Thoracic aorta (tissue), 2 donors: ENCODE data around the gene CACNA2D1. TPM values are rescaled to one million over a fixed set of nuclear protein-coding genes. Genes with fewer than 3 reads are reported as not detected.

Source experiments
- ATAC-seq: fragments of 150-250 bp; one replicate; pipeline ENCODE4 v1.8.0; 2017; ENCODE audit warnings: low read depth; ENCODE audit not compliant: insufficient number of reproducible peaks, low FRiP score
- DNase-seq: peaks from one replicate; pipeline ENCODE4 v3.0.0-alpha.2; 2020; ENCODE audit warnings: low spot score
- H3K27ac ChIP-seq, 2 donors: fragments of 200-600 bp; sonication (generic); 1 replicate in 1 of 2; 2 replicates in 1 of 2; pipeline ENCODE4 v1.5.1; 2016; ENCODE audit warnings: mild to moderate bottlenecking in 2 of 2, moderate library complexity in 2 of 2
- H3K27me3 ChIP-seq: fragments of 200-600 bp; sonication (generic); replicated peaks from 2 replicates; pipeline ENCODE4 v1.6.0; 2016; ENCODE audit warnings: mild to moderate bottlenecking; ENCODE audit not compliant: insufficient read depth
- H3K36me3 ChIP-seq: fragments of 200-600 bp; sonication (generic); one replicate; pipeline ENCODE4 v1.5.1; 2016
- H3K4me1 ChIP-seq, 2 donors: fragments of 200-600 bp; sonication (generic); 1 replicate in 1 of 2; 2 replicates in 1 of 2; pipeline versions ENCODE4 v1.5.1 to v1.6.0; 2016; ENCODE audit warnings: low read depth in 2 of 2, mild to moderate bottlenecking in 1 of 2; ENCODE audit not compliant: control insufficient read depth in 1 of 2
- H3K4me3 ChIP-seq: fragments of 200-600 bp; sonication (generic); 2 replicates; pipeline ENCODE4 v1.5.1; 2016; ENCODE audit warnings: mild to moderate bottlenecking
- H3K9me3 ChIP-seq: fragments of 200-600 bp; sonication (generic); 2 replicates; pipeline ENCODE4 v1.5.1; 2016
- total RNA-seq, 2 donors: library from RNA; depleted of rRNA; stranded (reverse); fragments of >200 nt; gene quantifications; one replicate each; pipeline versions ENCODE4 v1.1.0 to v1.2.3, GENCODE V29; 2016
- TF ChIP-seq, protein P1 (sequence below): fragments of 200-600 bp; sonication (generic); IDR thresholded peaks from one replicate; pipeline ENCODE4 v1.5.1; 2019; ENCODE audit warnings: antibody characterized with exemption

The CACNA2D1 gene
- total RNA-seq, 2 donors from 2014 or later: 44.4 to 44.7 TPM

DNA sequence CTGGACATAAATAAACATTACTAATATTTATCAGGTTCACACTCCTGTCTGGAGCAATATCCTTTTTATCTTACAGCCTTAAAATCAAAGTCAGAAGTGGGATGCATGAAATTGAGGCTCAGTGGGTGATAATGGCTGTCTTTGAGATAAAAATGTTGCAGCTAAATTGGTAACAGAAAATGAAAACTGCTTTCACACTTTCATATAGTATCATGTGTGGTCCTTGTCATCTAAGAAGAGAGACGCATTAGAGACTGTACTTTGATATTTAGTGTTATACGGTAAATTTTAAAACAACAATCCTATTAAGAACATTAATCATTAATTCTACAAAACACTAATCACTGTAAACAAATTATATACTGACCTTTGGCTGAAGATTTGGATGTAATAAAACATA is 438.5 kb downstream of the CACNA2D1 start:
- Histone ChIP-seq H3K9me3 (no peaks in the 10 kb centered on the region), H3K27ac (no peak overlapping the region), H3K27me3 (no peaks in the 10 kb centered on the region), H3K4me3 (no peak overlapping the region), H3K4me1 (no peaks in the 10 kb centered on the region), H3K36me3 (no peaks in the 10 kb centered on the region)
- TF ChIP-seq, protein P1, sequence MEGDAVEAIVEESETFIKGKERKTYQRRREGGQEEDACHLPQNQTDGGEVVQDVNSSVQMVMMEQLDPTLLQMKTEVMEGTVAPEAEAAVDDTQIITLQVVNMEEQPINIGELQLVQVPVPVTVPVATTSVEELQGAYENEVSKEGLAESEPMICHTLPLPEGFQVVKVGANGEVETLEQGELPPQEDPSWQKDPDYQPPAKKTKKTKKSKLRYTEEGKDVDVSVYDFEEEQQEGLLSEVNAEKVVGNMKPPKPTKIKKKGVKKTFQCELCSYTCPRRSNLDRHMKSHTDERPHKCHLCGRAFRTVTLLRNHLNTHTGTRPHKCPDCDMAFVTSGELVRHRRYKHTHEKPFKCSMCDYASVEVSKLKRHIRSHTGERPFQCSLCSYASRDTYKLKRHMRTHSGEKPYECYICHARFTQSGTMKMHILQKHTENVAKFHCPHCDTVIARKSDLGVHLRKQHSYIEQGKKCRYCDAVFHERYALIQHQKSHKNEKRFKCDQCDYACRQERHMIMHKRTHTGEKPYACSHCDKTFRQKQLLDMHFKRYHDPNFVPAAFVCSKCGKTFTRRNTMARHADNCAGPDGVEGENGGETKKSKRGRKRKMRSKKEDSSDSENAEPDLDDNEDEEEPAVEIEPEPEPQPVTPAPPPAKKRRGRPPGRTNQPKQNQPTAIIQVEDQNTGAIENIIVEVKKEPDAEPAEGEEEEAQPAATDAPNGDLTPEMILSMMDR: no peak
- DNase-seq (no peak), ATAC-seq (no peak)

- TF ChIP-seq, protein P1: no peak
- Histone ChIP-seq H3K27ac (no peak overlapping the region), H3K4me3 (no peak overlapping the region), H3K4me1 (no peaks in the 10 kb centered on the region), H3K9me3 (no peaks in the 10 kb centered on the region), H3K27me3 (no peaks in the 10 kb centered on the region), H3K36me3 (no peaks in the 10 kb centered on the region)
- ATAC-seq (no peak), DNase-seq (no peak)
Observed at GRCh38 chr7:81993186-81993585, 450.4 kb downstream of the CACNA2D1 start.

- Histone ChIP-seq H3K9me3 (no peaks in the 10 kb centered on the region), H3K4me3 (no peak overlapping the region), H3K27me3 (no peaks in the 10 kb centered on the region), H3K4me1 (no peaks in the 10 kb centered on the region), H3K27ac (no peak overlapping the region), H3K36me3 (no peaks in the 10 kb centered on the region)
- no peak for ATAC-seq
- TF ChIP-seq, protein P1: no peak
- no peak for DNase-seq
Observed at GRCh38 chr7:81990395-81990794, 453.2 kb downstream of the CACNA2D1 start.

GRCh38 chr7:81986723-81987470 is 456.7 kb downstream of the CACNA2D1 start:
- H3K27ac ChIP-seq: no peak overlapping the region
- H3K9me3 ChIP-seq: no peaks in the 10 kb centered on the region
- no peak overlapping the region for H3K4me3 ChIP-seq
- no peak for DNase-seq
- no peaks in the 10 kb centered on the region for H3K27me3 ChIP-seq
- H3K36me3 ChIP-seq: no peaks in the 10 kb centered on the region
- no peak for ATAC-seq
- no peaks in the 10 kb centered on the region for H3K4me1 ChIP-seq
- TF ChIP-seq, protein P1: no peak

DNA sequence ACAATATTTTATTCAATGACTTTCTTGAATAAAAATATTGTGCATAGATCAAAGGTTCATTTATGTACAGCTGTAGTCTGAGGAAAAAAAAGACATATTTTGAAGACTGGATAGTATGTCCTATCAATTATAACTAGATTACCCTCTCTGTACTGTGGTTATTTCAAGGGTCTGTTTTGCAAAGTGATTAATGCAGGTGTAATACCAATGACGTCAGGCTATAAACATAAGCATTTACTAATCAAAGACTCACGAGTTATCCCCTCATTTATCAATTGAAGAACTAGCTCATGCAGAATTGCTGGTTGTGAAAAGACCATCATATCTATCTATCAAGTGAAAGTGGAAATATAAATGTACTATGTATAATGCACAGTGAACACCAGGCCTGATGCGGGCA is 460.2 kb downstream of the CACNA2D1 start:
- no peaks in the 10 kb centered on the region for H3K27me3 ChIP-seq
- ATAC-seq (no peak), DNase-seq (no peak)
- H3K9me3 ChIP-seq: no peaks in the 10 kb centered on the region
- TF ChIP-seq, protein P1: no peak
- H3K4me1 ChIP-seq: no peaks in the 10 kb centered on the region
- H3K27ac ChIP-seq: no peak overlapping the region
- H3K36me3 ChIP-seq: no peaks in the 10 kb centered on the region
- no peak overlapping the region for H3K4me3 ChIP-seq
